ENCODE measurements around the gene FZD2. TPM values are rescaled to one million over a fixed set of nuclear protein-coding genes. Genes with fewer than 3 reads are reported as not detected.

Gene FZD2
- total RNA-seq, 1 experiment from 2014 or later: 4.6 TPM

DNA sequence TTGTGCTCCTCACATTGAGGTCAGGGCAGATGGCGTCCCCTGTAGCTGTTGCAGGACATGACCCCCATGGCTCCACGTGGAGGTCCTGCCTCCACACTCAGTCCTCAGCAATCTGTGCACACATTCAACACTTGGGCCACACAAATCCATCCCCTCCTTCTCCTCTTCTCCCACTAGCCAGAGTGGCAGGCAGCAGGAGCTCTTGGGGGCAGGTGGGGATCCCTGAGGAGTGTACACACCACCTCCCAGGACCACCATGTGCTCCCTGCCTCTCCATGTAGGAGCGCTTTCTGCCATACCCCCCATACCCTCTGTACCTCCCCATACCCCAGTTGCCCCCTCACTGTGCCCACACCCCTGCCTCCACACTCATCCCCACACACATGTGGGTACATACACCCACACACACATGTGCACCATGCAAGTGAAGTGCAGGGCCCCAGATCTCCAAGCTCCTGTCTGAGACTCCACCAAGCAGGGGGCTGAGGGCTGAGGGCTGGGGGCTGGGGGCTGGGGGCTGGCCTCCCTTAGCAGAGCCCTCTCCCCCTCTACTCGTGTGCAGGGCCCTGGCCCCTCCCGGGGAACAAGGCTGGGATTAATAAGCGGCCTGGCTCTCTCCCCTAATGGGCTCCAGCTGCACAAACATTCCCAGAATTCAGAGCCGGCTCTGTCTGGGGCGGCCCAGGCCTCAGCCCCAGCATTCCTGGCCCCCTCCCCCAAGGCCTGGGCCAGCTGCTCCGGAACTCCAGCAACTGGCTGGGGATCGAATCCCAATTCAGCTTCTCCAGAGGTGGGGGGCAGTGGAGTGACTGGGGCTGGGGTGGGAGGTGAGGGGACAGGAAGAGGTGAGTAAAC, 50.8 kb downstream of the FZD2 start:
- peak; percentile 59 for DNase-seq (ENCODE audit: low read depth)

DNA sequence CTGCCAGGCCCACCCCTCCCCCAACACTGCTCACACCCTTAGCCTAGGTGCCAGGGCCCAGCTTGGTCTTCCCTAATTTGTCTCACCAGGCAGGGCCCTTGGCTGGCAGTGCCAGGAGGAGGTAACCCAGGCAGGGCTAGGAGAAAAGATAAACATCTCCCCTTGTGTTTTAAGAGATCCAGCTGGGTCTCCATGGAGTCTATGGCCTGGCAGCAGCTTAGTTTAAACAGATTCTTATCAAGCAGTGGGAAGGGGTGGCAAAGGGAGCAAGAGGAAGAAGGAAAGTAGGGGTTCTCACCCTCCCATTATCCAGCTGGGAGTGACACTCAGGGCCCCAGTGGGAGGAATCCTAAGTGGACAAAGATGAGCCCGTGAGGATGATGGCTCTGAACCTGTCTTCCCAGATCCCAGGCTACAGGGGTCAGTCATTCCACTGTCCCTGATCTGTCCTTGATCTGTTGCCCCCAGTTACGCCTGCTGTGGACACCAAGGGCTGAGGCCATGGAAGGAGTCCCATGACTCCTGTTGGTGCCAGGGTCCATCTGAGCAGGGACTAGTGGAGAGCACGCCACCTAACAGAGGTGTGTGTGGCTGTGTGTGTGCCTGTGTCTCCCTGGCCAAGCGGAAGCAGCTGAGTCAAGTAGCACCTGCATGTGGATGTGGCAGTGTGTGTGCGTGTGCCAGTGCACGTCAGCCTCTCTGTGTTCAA, 51.6 kb downstream of the FZD2 start:
- no peak for DNase-seq (ENCODE audit: low read depth)

DNA sequence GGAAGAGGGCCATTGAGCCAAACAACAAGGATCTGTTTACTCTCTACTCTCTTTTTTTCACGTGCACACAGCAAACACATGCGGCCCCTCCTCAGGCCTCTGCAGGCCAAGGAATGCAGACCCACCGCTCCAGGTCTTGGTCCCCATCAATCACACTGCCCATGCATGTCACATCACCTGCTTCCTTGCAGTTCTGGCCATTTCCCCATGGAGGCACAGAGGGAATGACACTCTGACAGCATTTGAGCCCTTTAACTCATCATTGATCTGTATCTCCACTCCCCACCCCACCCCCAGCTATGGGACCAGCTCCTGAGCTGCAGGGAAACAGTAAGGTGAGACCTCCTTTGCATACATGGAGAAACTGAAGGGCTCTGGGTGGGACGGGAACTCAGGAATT, 53.0 kb downstream of the FZD2 start:
- no peak for DNase-seq (ENCODE audit: low read depth)

Other genes with a start within 250 kb of the FZD2 start
- 0.69 TPM in 1 of 2 replicates, not detected in the other for gene RUNDC3A, start 248.9 kb upstream of the FZD2 start, total RNA-seq (2014; rRNA removed; shearing (Covaris generic))
- gene SLC25A39, start 232.7 kb upstream of the FZD2 start, total RNA-seq (2014; rRNA removed; shearing (Covaris generic)): 65.6 and 89.0 TPM in 2 replicates
- 63.0 and 84.5 TPM in 2 replicates for gene GRN, start 212.2 kb upstream of the FZD2 start, total RNA-seq (2014; rRNA removed; shearing (Covaris generic))
- gene FAM171A2, start 193.6 kb upstream of the FZD2 start, total RNA-seq (2014; rRNA removed; shearing (Covaris generic)): 3.0 and 3.4 TPM in 2 replicates
- 0.46 TPM in 1 of 2 replicates, not detected in the other for gene ITGA2B, start 167.8 kb upstream of the FZD2 start, total RNA-seq (2014; rRNA removed; shearing (Covaris generic))
- 6.3 and 7.7 TPM in 2 replicates for gene GPATCH8, start 54.1 kb upstream of the FZD2 start, total RNA-seq (2014; rRNA removed; shearing (Covaris generic))
- 0.27 and 0.34 TPM in 2 replicates for gene MEIOC, start 99.0 kb downstream of the FZD2 start, total RNA-seq (2014; rRNA removed; shearing (Covaris generic))
- 55.5 and 57.0 TPM in 2 replicates for gene CCDC43, start 132.3 kb downstream of the FZD2 start, total RNA-seq (2014; rRNA removed; shearing (Covaris generic))
- 12.6 and 17.3 TPM in 2 replicates for gene DBF4B, start 151.2 kb downstream of the FZD2 start, total RNA-seq (2014; rRNA removed; shearing (Covaris generic))
- gene ADAM11, start 201.5 kb downstream of the FZD2 start, total RNA-seq (2014; rRNA removed; shearing (Covaris generic)): 0.17 TPM in 1 of 2 replicates, not detected in the other